ENCODE results near the gene RARRES1. TPM values are rescaled to one million over a fixed set of nuclear protein-coding genes. Genes with fewer than 3 reads are reported as not detected.

The RARRES1 gene
- total RNA-seq, 2 experiments from 2014 or later: not detected

GRCh38 chr3:158668506-158668905 is 63.8 kb downstream of the RARRES1 start:
- H3K4me2 ChIP-seq (ENCODE audit: low read length): no peak overlapping the region
- H2AFZ ChIP-seq (ENCODE audit: low read length): no peak overlapping the region
- BruUV-seq (replicated peaks): no TSS peak
- no peaks in the 10 kb centered on the region for H3K9me3 ChIP-seq (ENCODE audit: low read length)
- H3K9me2 ChIP-seq (ENCODE audit: insufficient read depth, low read length): no peaks in the 10 kb centered on the region
- no peak overlapping the region for H3K4me3 ChIP-seq (ENCODE audit: low read depth, low read length, poor library complexity, severe bottlenecking)
- TF ChIP-seq CTCF (conservative IDR thresholded peaks at IDR 0.05; ENCODE audit: low read length): no peak
- no peak for TF ChIP-seq EZH2phosphoT487 (IDR thresholded peaks at IDR 0.05; ENCODE audit: borderline replicate concordance, low read depth, low read length)
- DNase-seq (ENCODE audit: low spot score): no peak
- intact Hi-C loops (cut with micrococcal nuclease; ENCODE audit: unreplicated experiment): no loop called here
- peaks cover 86% of the 10 kb centered on the region for H3K36me3 ChIP-seq (ENCODE audit: insufficient read depth, low read length)
- no peaks in the 10 kb centered on the region; the same call in 1 of the 2 replicates for H3K79me2 ChIP-seq (ENCODE audit: insufficient read depth, low read depth, low read length)
- ChIA-PET POLR2A (no interaction called here), CTCF (ENCODE audit: unreplicated experiment) (no interaction called here)
- no peak overlapping the region for H3K27ac ChIP-seq (ENCODE audit: low read depth, low read length, poor library complexity, severe bottlenecking)
- peaks cover 7% of the 10 kb centered on the region for H3K4me1 ChIP-seq (ENCODE audit: insufficient read depth, low read length, poor library complexity, severe bottlenecking)
- H4K20me1 ChIP-seq (ENCODE audit: insufficient read depth, low read length): 0 out of 2 replicates have a peak, but pooled peaks cover 4% of the 10 kb centered on the region

GRCh38 chr3:158666416-158666815 is 65.8 kb downstream of the RARRES1 start:
- intact Hi-C loops (cut with micrococcal nuclease; ENCODE audit: unreplicated experiment): no loop called here
- Histone ChIP-seq H3K4me2 (ENCODE audit: low read length) (no peak overlapping the region), H4K20me1 (ENCODE audit: insufficient read depth, low read length) (0 out of 2 replicates have a peak, but pooled peaks cover 5% of the 10 kb centered on the region), H3K79me2 (ENCODE audit: insufficient read depth, low read depth, low read length) (peaks cover 3% of the 10 kb centered on the region; the same call in 1 of the 2 replicates), H3K27ac (ENCODE audit: low read depth, low read length, poor library complexity, severe bottlenecking) (no peak overlapping the region), H3K36me3 (ENCODE audit: insufficient read depth, low read length) (peaks cover 95% of the 10 kb centered on the region), H3K9me3 (ENCODE audit: low read length) (no peaks in the 10 kb centered on the region), H2AFZ (ENCODE audit: low read length) (no peak overlapping the region), H3K9me2 (ENCODE audit: insufficient read depth, low read length) (no peaks in the 10 kb centered on the region), H3K4me3 (ENCODE audit: low read depth, low read length, poor library complexity, severe bottlenecking) (no peak overlapping the region), H3K4me1 (ENCODE audit: insufficient read depth, low read length, poor library complexity, severe bottlenecking) (peaks cover 7% of the 10 kb centered on the region)
- ChIA-PET CTCF (ENCODE audit: unreplicated experiment) (no interaction called here), POLR2A (interaction anchor here (0.7 kb wide), 1 partner anchor 137 kb away, joined by 3 read pairs; no protein-coding TSS in a partner anchor)
- no peak for DNase-seq (ENCODE audit: low spot score)
- BruUV-seq (replicated peaks): no TSS peak
- TF ChIP-seq EZH2phosphoT487 (IDR thresholded peaks at IDR 0.05; ENCODE audit: borderline replicate concordance, low read depth, low read length) (no peak), CTCF (conservative IDR thresholded peaks at IDR 0.05; ENCODE audit: low read length) (no peak)

- Histone ChIP-seq H3K9me2 (ENCODE audit: insufficient read depth, low read length) (no peaks in the 10 kb centered on the region), H3K4me2 (ENCODE audit: low read length) (no peak overlapping the region), H2AFZ (ENCODE audit: low read length) (no peak overlapping the region), H3K9me3 (ENCODE audit: low read length) (no peaks in the 10 kb centered on the region), H3K4me1 (ENCODE audit: insufficient read depth, low read length, poor library complexity, severe bottlenecking) (no peaks in the 10 kb centered on the region), H3K4me3 (ENCODE audit: low read depth, low read length, poor library complexity, severe bottlenecking) (no peak overlapping the region), H3K79me2 (ENCODE audit: insufficient read depth, low read depth, low read length) (0 out of 2 replicates have a peak, but pooled peaks cover 3% of the 10 kb centered on the region), H4K20me1 (ENCODE audit: insufficient read depth, low read length) (0 out of 2 replicates have a peak, but pooled peaks cover 5% of the 10 kb centered on the region), H3K27ac (ENCODE audit: low read depth, low read length, poor library complexity, severe bottlenecking) (no peak overlapping the region), H3K36me3 (ENCODE audit: insufficient read depth, low read length) (peaks cover 96% of the 10 kb centered on the region)
- TSS peak; percentile 26 for BruUV-seq (replicated peaks)
- ChIA-PET CTCF (ENCODE audit: unreplicated experiment) (no interaction called here), POLR2A (interaction anchor here (0.5 to 0.6 kb wide), 2 partner anchors 11 to 48 kb away, joined by 3 to 4 read pairs; no protein-coding TSS in a partner anchor)
- intact Hi-C loops (cut with micrococcal nuclease; ENCODE audit: unreplicated experiment): no loop called here
- TF ChIP-seq CTCF (conservative IDR thresholded peaks at IDR 0.05; ENCODE audit: low read length): no peak
- no peak for TF ChIP-seq EZH2phosphoT487 (IDR thresholded peaks at IDR 0.05; ENCODE audit: borderline replicate concordance, low read depth, low read length)
- DNase-seq (ENCODE audit: low spot score): no peak
Observed at GRCh38 chr3:158663832-158664231, 68.4 kb downstream of the RARRES1 start.
